Adrenal gland (tissue), 5 donors: ENCODE results near the gene SLIT3.

Source experiments
- CTCF ChIP-seq, 6 experiments: fragments of 450-650 bp in 4 of 6; fragments of 200-600 bp in 2 of 6; sonication (generic) in 1 of 6; IDR thresholded peaks; 1 replicate in 5 of 6; 2 replicates in 1 of 6; pipeline versions ENCODE4 v1.5.1 to v1.8.0; 2016 to 2021; ENCODE audit warnings: antibody characterized with exemption in 6 of 6, mild to moderate bottlenecking in 2 of 6, moderate library complexity in 1 of 6
- POLR2A ChIP-seq, 2 donors: fragments of 450-650 bp; IDR thresholded peaks; one replicate each; pipeline ENCODE4 v1.6.1; 2017; ENCODE audit warnings: antibody characterized with exemption in 2 of 2, mild to moderate bottlenecking in 2 of 2, moderate library complexity in 1 of 2
- donor health status: DM: no; HTN: no; CAD: no.

GRCh38 chr5:169162407-169162806, 138.5 kb downstream of the SLIT3 start:
- TF ChIP-seq CTCF (IDR thresholded peaks at IDR 0.05) (no peak), POLR2A (IDR thresholded peaks at IDR 0.05) (no peak)
